ENCODE measurements around the gene ZNF491. TPM values are rescaled to one million over a fixed set of nuclear protein-coding genes. Genes with fewer than 3 reads are reported as not detected.

The ZNF491 gene
- total and polyA plus RNA-seq, 2 of the 8 experiments (the other 6 are each of a cell fraction or from before 2014, with no cell fraction given), result 0.18 to 0.78 TPM

DNA sequence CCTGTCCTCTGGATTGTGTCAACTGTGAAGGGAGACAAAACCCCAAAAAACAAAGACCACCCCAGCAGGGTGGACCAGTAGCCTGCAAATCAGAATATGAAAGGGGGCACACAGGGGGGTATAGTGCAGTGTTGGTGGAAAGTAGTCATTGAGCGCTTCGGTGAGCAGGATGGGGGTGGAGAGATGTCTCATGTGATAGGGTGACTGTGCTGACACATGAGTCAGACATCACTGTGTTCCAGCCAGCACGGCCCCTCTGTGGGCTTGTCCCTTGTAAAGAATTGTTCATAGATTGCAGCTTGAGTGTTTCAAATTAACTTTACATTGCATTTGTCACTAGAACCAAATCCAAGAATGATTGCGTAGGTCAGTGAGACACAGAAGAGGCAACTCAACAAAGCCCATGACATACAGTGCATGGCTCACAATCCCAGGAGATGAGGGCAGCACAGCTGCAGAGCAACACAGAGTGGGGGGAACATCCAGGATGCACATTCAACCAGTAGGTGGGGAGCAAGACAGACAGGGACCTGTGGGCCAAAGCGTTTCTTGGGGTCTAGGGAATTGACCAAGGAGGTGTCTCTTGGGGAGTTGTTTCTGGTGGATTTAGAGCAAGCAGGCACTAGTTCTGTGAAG is 23.3 kb downstream of the ZNF491 start:
- no peak overlapping the region for H2BK15ac ChIP-seq (ENCODE audit: low read length)
- H2BK120ac ChIP-seq (replicated peaks; ENCODE audit: low read depth, low read length), result no peak overlapping the region
- no peak overlapping the region for H2BK5ac ChIP-seq (ENCODE audit: low read depth, low read length)
- H3K56ac ChIP-seq (replicated peaks; ENCODE audit: insufficient read length, low read depth, low read length), result no peak overlapping the region
- no peak for FAIRE-seq
- no peaks in the 10 kb centered on the region for H3K79me1 ChIP-seq (ENCODE audit: low read depth, low read length)
- ChIA-PET CTCF (ENCODE audit: partially characterized antibody) (no interaction called here), POLR2A (ENCODE audit: partially characterized antibody) (no interaction called here)
- no peak overlapping the region for H3K14ac ChIP-seq (ENCODE audit: insufficient read length)
- H3K9ac ChIP-seq (replicated peaks in 1 of 4; ENCODE audit: extremely low read depth in 1 of 4, low read depth in 3 of 4, low read length in 3 of 4), result no peak overlapping the region
- no peak overlapping the region for H2BK12ac ChIP-seq (ENCODE audit: low read depth, low read length)
- no peak overlapping the region for H4K91ac ChIP-seq (replicated peaks; ENCODE audit: insufficient read length, low read length)
- no peak overlapping the region for H4K5ac ChIP-seq (ENCODE audit: insufficient read length, low read depth, low read length)
- no peak overlapping the region for H3K23ac ChIP-seq (ENCODE audit: insufficient read length)
- H4K20me1 ChIP-seq (replicated peaks in 1 of 2; ENCODE audit: control insufficient read depth in 1 of 2, insufficient read depth in 2 of 2, low read length in 2 of 2), result no peaks in the 10 kb centered on the region
- H4K8ac ChIP-seq (ENCODE audit: extremely low read depth, insufficient read depth, low read length), result no peak overlapping the region
- no peak overlapping the region for H2AFZ ChIP-seq (ENCODE audit: low read length)
- H3K4me2 ChIP-seq (ENCODE audit: insufficient read depth in 1 of 2, low read depth in 2 of 2, low read length in 2 of 2), result no peak overlapping the region
- no peaks in the 10 kb centered on the region for H3K36me3 ChIP-seq (ENCODE audit: control insufficient read depth in 2 of 4, insufficient read depth in 4 of 4, low read length in 3 of 4)
- H3K27me3 ChIP-seq (replicated peaks in 1 of 4; ENCODE audit: control insufficient read depth in 3 of 4, extremely low read depth in 1 of 4, insufficient read depth in 3 of 4, low read length in 3 of 4), result no peaks in the 10 kb centered on the region
- H3K23me2 ChIP-seq (ENCODE audit: low read depth, low read length), result no peaks in the 10 kb centered on the region
- H3K9me3 ChIP-seq (ENCODE audit: insufficient read depth in 2 of 2, low read depth in 1 of 2, low read length in 1 of 2), result peaks cover 0 to 5% of the 10 kb centered on the region in 2 experiments; a peak in 1 of 4 replicates
- H3K18ac ChIP-seq (ENCODE audit: extremely low read depth, low read length), result no peak overlapping the region
- H3K4ac ChIP-seq (replicated peaks; ENCODE audit: insufficient read length, low read depth, low read length), result no peak overlapping the region
- H3K79me2 ChIP-seq (ENCODE audit: control insufficient read depth in 1 of 2, insufficient read depth in 2 of 2, low read length in 2 of 2), result no peaks in the 10 kb centered on the region
- no peak overlapping the region for H3K27ac ChIP-seq (ENCODE audit: low read depth, low read length)
- H3K4me3 ChIP-seq (ENCODE audit: extremely low read depth in 1 of 4, insufficient read depth in 2 of 4, low read depth in 3 of 4, low read length in 4 of 4), result no peak overlapping the region
- no peak for DNase-seq (ENCODE audit: low read depth in 1 of 2, low spot score in 2 of 2)
- 91% methylated on average over 5 of the region's 5 CpGs; no CpG with 5 or more reads in 1 of the 2 experiments for WGBS, 2 experiments (ENCODE audit: extremely low coverage in 1 of 2, insufficient coverage in 1 of 2, insufficient read length in 1 of 2, insufficient replicate concordance in 2 of 2, low coverage in 1 of 2, low lambda C conversion rate in 2 of 2, missing lambda C conversion rate in 1 of 2)
- H2BK20ac ChIP-seq (ENCODE audit: low read length), result no peak overlapping the region
- H3K4me1 ChIP-seq (replicated peaks in 1 of 4; ENCODE audit: control insufficient read depth in 3 of 4, insufficient read depth in 4 of 4, low read length in 3 of 4), result no peaks in the 10 kb centered on the region
- no peak overlapping the region for H2AK5ac ChIP-seq (ENCODE audit: low read depth, low read length)
- TF ChIP-seq JUND (IDR thresholded peaks at IDR 0.05; ENCODE audit: low read length) (no peak), SIN3A (conservative IDR thresholded peaks at IDR 0.05 in 1 of 2, IDR thresholded peaks at IDR 0.05 in 1 of 2; ENCODE audit: low read depth in 1 of 2, low read length in 2 of 2) (no peak), CHD2 (IDR thresholded peaks at IDR 0.05; ENCODE audit: low read length) (no peak), SP4 (IDR thresholded peaks at IDR 0.05; ENCODE audit: low read length) (no peak), GABPA (IDR thresholded peaks at IDR 0.05; ENCODE audit: borderline replicate concordance, insufficient read depth, low read length) (no peak)
- TF ChIP-seq, protein P1, sequence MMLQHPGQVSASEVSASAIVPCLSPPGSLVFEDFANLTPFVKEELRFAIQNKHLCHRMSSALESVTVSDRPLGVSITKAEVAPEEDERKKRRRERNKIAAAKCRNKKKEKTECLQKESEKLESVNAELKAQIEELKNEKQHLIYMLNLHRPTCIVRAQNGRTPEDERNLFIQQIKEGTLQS (IDR thresholded peaks at IDR 0.05; ENCODE audit: insufficient read depth, low read depth, low read length), result no peak

Measured in H1 (cell line).